Fibroblast of lung (primary cell): ENCODE results near the gene GPR137.

Experiments used
- EZH2 ChIP-seq: IDR thresholded peaks from 2 replicates; pipeline ENCODE4 v1.5.1; 2012; ENCODE audit warnings: low read length, control low read depth, mild to moderate bottlenecking; ENCODE audit errors: missing control alignments
- TF ChIP-seq, protein P1 (sequence below), 2 donors: IDR thresholded peaks in 1 of 2; conservative IDR thresholded peaks in 1 of 2; 1 replicate in 1 of 2; 2 replicates in 1 of 2; pipeline ENCODE4 v1.5.1; 2011 to 2012; ENCODE audit warnings: low read length in 2 of 2, control low read depth in 1 of 2, inconsistent platforms in 1 of 2, low read depth in 1 of 2, mild to moderate bottlenecking in 1 of 2

DNA sequence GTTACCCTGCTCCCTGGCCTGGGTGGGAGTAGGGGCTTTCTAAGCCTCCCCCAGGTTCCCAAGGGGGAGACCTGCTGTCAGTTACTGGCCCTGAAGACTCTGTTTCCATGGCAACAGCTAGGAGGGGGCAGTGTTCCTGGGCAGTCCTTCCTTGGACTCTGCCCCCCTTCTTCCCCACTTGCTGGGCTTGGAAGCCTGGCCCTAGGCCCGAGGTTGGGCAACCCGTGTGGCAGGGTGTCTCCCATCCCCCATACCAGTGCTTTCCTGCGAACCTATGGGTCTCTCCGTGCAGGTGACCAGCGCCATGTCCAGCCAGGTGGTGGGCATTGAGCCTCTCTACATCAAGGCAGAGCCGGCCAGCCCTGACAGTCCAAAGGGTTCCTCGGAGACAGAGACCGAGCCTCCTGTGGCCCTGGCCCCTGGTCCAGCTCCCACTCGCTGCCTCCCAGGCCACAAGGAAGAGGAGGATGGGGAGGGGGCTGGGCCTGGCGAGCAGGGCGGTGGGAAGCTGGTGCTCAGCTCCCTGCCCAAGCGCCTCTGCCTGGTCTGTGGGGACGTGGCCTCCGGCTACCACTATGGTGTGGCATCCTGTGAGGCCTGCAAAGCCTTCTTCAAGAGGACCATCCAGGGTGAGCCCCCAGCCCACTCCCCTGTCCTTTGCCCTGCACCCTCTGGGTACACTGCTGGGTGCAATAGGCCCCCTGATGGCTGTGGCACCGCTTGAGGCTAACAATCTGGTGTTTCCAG is 21.4 kb downstream of the GPR137 start:
- TF ChIP-seq, protein P1, sequence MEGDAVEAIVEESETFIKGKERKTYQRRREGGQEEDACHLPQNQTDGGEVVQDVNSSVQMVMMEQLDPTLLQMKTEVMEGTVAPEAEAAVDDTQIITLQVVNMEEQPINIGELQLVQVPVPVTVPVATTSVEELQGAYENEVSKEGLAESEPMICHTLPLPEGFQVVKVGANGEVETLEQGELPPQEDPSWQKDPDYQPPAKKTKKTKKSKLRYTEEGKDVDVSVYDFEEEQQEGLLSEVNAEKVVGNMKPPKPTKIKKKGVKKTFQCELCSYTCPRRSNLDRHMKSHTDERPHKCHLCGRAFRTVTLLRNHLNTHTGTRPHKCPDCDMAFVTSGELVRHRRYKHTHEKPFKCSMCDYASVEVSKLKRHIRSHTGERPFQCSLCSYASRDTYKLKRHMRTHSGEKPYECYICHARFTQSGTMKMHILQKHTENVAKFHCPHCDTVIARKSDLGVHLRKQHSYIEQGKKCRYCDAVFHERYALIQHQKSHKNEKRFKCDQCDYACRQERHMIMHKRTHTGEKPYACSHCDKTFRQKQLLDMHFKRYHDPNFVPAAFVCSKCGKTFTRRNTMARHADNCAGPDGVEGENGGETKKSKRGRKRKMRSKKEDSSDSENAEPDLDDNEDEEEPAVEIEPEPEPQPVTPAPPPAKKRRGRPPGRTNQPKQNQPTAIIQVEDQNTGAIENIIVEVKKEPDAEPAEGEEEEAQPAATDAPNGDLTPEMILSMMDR (conservative IDR thresholded peaks at IDR 0.05 in 1 of 2, IDR thresholded peaks at IDR 0.05 in 1 of 2; ENCODE audit: low read depth in 1 of 2, low read length in 2 of 2) = no peak
- TF ChIP-seq EZH2 = no peak
